ENCODE measurements around the gene ARHGAP20.

ARHGAP20 gene

GRCh38 chr11:110738641-110739040 is 26.4 kb upstream of the ARHGAP20 start:
- no peak for DNase-seq

GRCh38 chr11:110737593-110737992 is 25.4 kb upstream of the ARHGAP20 start:
- H3K4me3 ChIP-seq (ENCODE audit: insufficient read depth, low read depth, low read length, poor library complexity, severe bottlenecking), result no peak overlapping the region
- H3K9me3 ChIP-seq (ENCODE audit: control insufficient read depth, low read length), result no peaks in the 10 kb centered on the region
- H3K27me3 ChIP-seq (replicated peaks; ENCODE audit: control insufficient read depth, insufficient read depth, low read length, poor library complexity, severe bottlenecking), result peaks cover 3% of the 10 kb centered on the region
- H3K27ac ChIP-seq (ENCODE audit: insufficient read depth, low read length, poor library complexity, severe bottlenecking), result no peak overlapping the region
- no peaks in the 10 kb centered on the region for H3K4me1 ChIP-seq (ENCODE audit: control insufficient read depth, insufficient read depth, low read length, poor library complexity, severe bottlenecking)
- H3K36me3 ChIP-seq (ENCODE audit: control insufficient read depth, insufficient read depth, low read length), result no peaks in the 10 kb centered on the region
- DNase-seq, result no peak

More at GRCh38 chr11:110738641-110739040, 26.4 kb upstream of the ARHGAP20 start:
- Histone ChIP-seq H3K36me3 (ENCODE audit: control insufficient read depth, insufficient read depth, low read length) (no peaks in the 10 kb centered on the region), H3K27me3 (replicated peaks; ENCODE audit: control insufficient read depth, insufficient read depth, low read length, poor library complexity, severe bottlenecking) (no peaks in the 10 kb centered on the region), H3K27ac (ENCODE audit: insufficient read depth, low read length, poor library complexity, severe bottlenecking) (no peak overlapping the region), H3K4me3 (ENCODE audit: insufficient read depth, low read depth, low read length, poor library complexity, severe bottlenecking) (no peak overlapping the region), H3K4me1 (ENCODE audit: control insufficient read depth, insufficient read depth, low read length, poor library complexity, severe bottlenecking) (no peaks in the 10 kb centered on the region), H3K9me3 (ENCODE audit: control insufficient read depth, low read length) (no peaks in the 10 kb centered on the region)

GRCh38 chr11:110736171-110736553 is 23.9 kb upstream of the ARHGAP20 start:
- no peak overlapping the region for H3K4me3 ChIP-seq (ENCODE audit: insufficient read depth, low read depth, low read length, poor library complexity, severe bottlenecking)
- no peaks in the 10 kb centered on the region for H3K4me1 ChIP-seq (ENCODE audit: control insufficient read depth, insufficient read depth, low read length, poor library complexity, severe bottlenecking)
- no peak overlapping the region for H3K27ac ChIP-seq (ENCODE audit: insufficient read depth, low read length, poor library complexity, severe bottlenecking)
- peaks cover 3% of the 10 kb centered on the region for H3K27me3 ChIP-seq (replicated peaks; ENCODE audit: control insufficient read depth, insufficient read depth, low read length, poor library complexity, severe bottlenecking)
- H3K9me3 ChIP-seq (ENCODE audit: control insufficient read depth, low read length), result no peaks in the 10 kb centered on the region
- no peaks in the 10 kb centered on the region for H3K36me3 ChIP-seq (ENCODE audit: control insufficient read depth, insufficient read depth, low read length)
- no peak for DNase-seq

GRCh38 chr11:110735455-110736170 is 23.4 kb upstream of the ARHGAP20 start:
- no peak overlapping the region for H3K27ac ChIP-seq (ENCODE audit: insufficient read depth, low read length, poor library complexity, severe bottlenecking)
- no peak overlapping the region for H3K4me3 ChIP-seq (ENCODE audit: insufficient read depth, low read depth, low read length, poor library complexity, severe bottlenecking)
- no peak for DNase-seq
- no peaks in the 10 kb centered on the region for H3K9me3 ChIP-seq (ENCODE audit: control insufficient read depth, low read length)
- peaks cover 3% of the 10 kb centered on the region for H3K27me3 ChIP-seq (replicated peaks; ENCODE audit: control insufficient read depth, insufficient read depth, low read length, poor library complexity, severe bottlenecking)
- H3K36me3 ChIP-seq (ENCODE audit: control insufficient read depth, insufficient read depth, low read length), result no peaks in the 10 kb centered on the region
- H3K4me1 ChIP-seq (ENCODE audit: control insufficient read depth, insufficient read depth, low read length, poor library complexity, severe bottlenecking), result no peaks in the 10 kb centered on the region

- Histone ChIP-seq H3K27me3 (replicated peaks; ENCODE audit: control insufficient read depth, insufficient read depth, low read length, poor library complexity, severe bottlenecking) (peaks cover 3% of the 10 kb centered on the region), H3K36me3 (ENCODE audit: control insufficient read depth, insufficient read depth, low read length) (no peaks in the 10 kb centered on the region), H3K4me1 (ENCODE audit: control insufficient read depth, insufficient read depth, low read length, poor library complexity, severe bottlenecking) (no peaks in the 10 kb centered on the region), H3K4me3 (ENCODE audit: insufficient read depth, low read depth, low read length, poor library complexity, severe bottlenecking) (no peak overlapping the region), H3K9me3 (ENCODE audit: control insufficient read depth, low read length) (no peaks in the 10 kb centered on the region), H3K27ac (ENCODE audit: insufficient read depth, low read length, poor library complexity, severe bottlenecking) (no peak overlapping the region)
- DNase-seq, result no peak
These were observed 22.6 kb upstream of the ARHGAP20 start for GRCh38 chr11:110734790-110735189.

GRCh38 chr11:110730773-110731172 is 18.5 kb upstream of the ARHGAP20 start:
- H3K27ac ChIP-seq (ENCODE audit: insufficient read depth, low read length, poor library complexity, severe bottlenecking), result no peak overlapping the region
- no peak for DNase-seq

GRCh38 chr11:110728883-110729282 is 16.6 kb upstream of the ARHGAP20 start:
- Histone ChIP-seq H3K27ac (ENCODE audit: insufficient read depth, low read length, poor library complexity, severe bottlenecking) (no peak overlapping the region), H3K36me3 (ENCODE audit: control insufficient read depth, insufficient read depth, low read length) (no peaks in the 10 kb centered on the region), H3K27me3 (replicated peaks; ENCODE audit: control insufficient read depth, insufficient read depth, low read length, poor library complexity, severe bottlenecking) (peaks cover 3% of the 10 kb centered on the region), H3K4me3 (ENCODE audit: insufficient read depth, low read depth, low read length, poor library complexity, severe bottlenecking) (no peak overlapping the region), H3K4me1 (ENCODE audit: control insufficient read depth, insufficient read depth, low read length, poor library complexity, severe bottlenecking) (no peaks in the 10 kb centered on the region), H3K9me3 (ENCODE audit: control insufficient read depth, low read length) (no peaks in the 10 kb centered on the region)
- DNase-seq, result no peak

More at GRCh38 chr11:110730773-110731172, 18.5 kb upstream of the ARHGAP20 start:
- H3K36me3 ChIP-seq (ENCODE audit: control insufficient read depth, insufficient read depth, low read length), result no peaks in the 10 kb centered on the region
- H3K9me3 ChIP-seq (ENCODE audit: control insufficient read depth, low read length), result no peaks in the 10 kb centered on the region
- H3K4me3 ChIP-seq (ENCODE audit: insufficient read depth, low read depth, low read length, poor library complexity, severe bottlenecking), result no peak overlapping the region
- no peaks in the 10 kb centered on the region for H3K4me1 ChIP-seq (ENCODE audit: control insufficient read depth, insufficient read depth, low read length, poor library complexity, severe bottlenecking)
- peaks cover 3% of the 10 kb centered on the region for H3K27me3 ChIP-seq (replicated peaks; ENCODE audit: control insufficient read depth, insufficient read depth, low read length, poor library complexity, severe bottlenecking)

- Histone ChIP-seq H3K4me1 (ENCODE audit: control insufficient read depth, insufficient read depth, low read length, poor library complexity, severe bottlenecking) (no peaks in the 10 kb centered on the region), H3K36me3 (ENCODE audit: control insufficient read depth, insufficient read depth, low read length) (no peaks in the 10 kb centered on the region), H3K9me3 (ENCODE audit: control insufficient read depth, low read length) (no peaks in the 10 kb centered on the region), H3K4me3 (ENCODE audit: insufficient read depth, low read depth, low read length, poor library complexity, severe bottlenecking) (no peak overlapping the region), H3K27me3 (replicated peaks; ENCODE audit: control insufficient read depth, insufficient read depth, low read length, poor library complexity, severe bottlenecking) (peaks cover 3% of the 10 kb centered on the region), H3K27ac (ENCODE audit: insufficient read depth, low read length, poor library complexity, severe bottlenecking) (no peak overlapping the region)
- no peak for DNase-seq
These were observed 16.2 kb upstream of the ARHGAP20 start for GRCh38 chr11:110728476-110728875.

- Histone ChIP-seq H3K27ac (ENCODE audit: insufficient read depth, low read length, poor library complexity, severe bottlenecking) (no peak overlapping the region), H3K9me3 (ENCODE audit: control insufficient read depth, low read length) (no peaks in the 10 kb centered on the region), H3K4me3 (ENCODE audit: insufficient read depth, low read depth, low read length, poor library complexity, severe bottlenecking) (no peak overlapping the region), H3K36me3 (ENCODE audit: control insufficient read depth, insufficient read depth, low read length) (no peaks in the 10 kb centered on the region), H3K4me1 (ENCODE audit: control insufficient read depth, insufficient read depth, low read length, poor library complexity, severe bottlenecking) (no peaks in the 10 kb centered on the region), H3K27me3 (replicated peaks; ENCODE audit: control insufficient read depth, insufficient read depth, low read length, poor library complexity, severe bottlenecking) (no peaks in the 10 kb centered on the region)
- no peak for DNase-seq
These were observed 12.1 kb upstream of the ARHGAP20 start for GRCh38 chr11:110724358-110724757.

GRCh38 chr11:110720431-110721275 is 8.4 kb upstream of the ARHGAP20 start:
- Histone ChIP-seq H3K27ac (ENCODE audit: insufficient read depth, low read length, poor library complexity, severe bottlenecking) (no peak overlapping the region), H3K4me1 (ENCODE audit: control insufficient read depth, insufficient read depth, low read length, poor library complexity, severe bottlenecking) (no peaks in the 10 kb centered on the region), H3K9me3 (ENCODE audit: control insufficient read depth, low read length) (no peaks in the 10 kb centered on the region), H3K36me3 (ENCODE audit: control insufficient read depth, insufficient read depth, low read length) (no peaks in the 10 kb centered on the region), H3K4me3 (ENCODE audit: insufficient read depth, low read depth, low read length, poor library complexity, severe bottlenecking) (no peak overlapping the region), H3K27me3 (replicated peaks; ENCODE audit: control insufficient read depth, insufficient read depth, low read length, poor library complexity, severe bottlenecking) (no peaks in the 10 kb centered on the region)
- no peak for DNase-seq
